HG03520 (cell line): ENCODE results near the gene TBC1D20.
"Not testable (repeated sequence)": the region's sequence is repeated elsewhere in the genome, so short reads cannot be mapped to it uniquely, and the experiment has no call there.

Experiments
- ATAC-seq: cut with Tn5 transposase; IDR thresholded peaks from one replicate; pipeline ENCODE4 v1.9.1; 2021; ENCODE audit warnings: mild to moderate bottlenecking, moderate library complexity; ENCODE audit not compliant: unreplicated experiment

Gene TBC1D20

GRCh38 chr20:476561-477249 lies 14.4 kb upstream of the TBC1D20 start:
- ATAC-seq = not testable (repeated sequence)

GRCh38 chr20:475463-476357 lies 13.4 kb upstream of the TBC1D20 start:
- no peak for ATAC-seq

GRCh38 chr20:474581-474980 lies 12.2 kb upstream of the TBC1D20 start:
- no peak for ATAC-seq

- ATAC-seq = no peak
These were observed 10.6 kb upstream of the TBC1D20 start for GRCh38 chr20:472889-473292.

GRCh38 chr20:472137-472846 lies 10.0 kb upstream of the TBC1D20 start:
- ATAC-seq = no peak

DNA sequence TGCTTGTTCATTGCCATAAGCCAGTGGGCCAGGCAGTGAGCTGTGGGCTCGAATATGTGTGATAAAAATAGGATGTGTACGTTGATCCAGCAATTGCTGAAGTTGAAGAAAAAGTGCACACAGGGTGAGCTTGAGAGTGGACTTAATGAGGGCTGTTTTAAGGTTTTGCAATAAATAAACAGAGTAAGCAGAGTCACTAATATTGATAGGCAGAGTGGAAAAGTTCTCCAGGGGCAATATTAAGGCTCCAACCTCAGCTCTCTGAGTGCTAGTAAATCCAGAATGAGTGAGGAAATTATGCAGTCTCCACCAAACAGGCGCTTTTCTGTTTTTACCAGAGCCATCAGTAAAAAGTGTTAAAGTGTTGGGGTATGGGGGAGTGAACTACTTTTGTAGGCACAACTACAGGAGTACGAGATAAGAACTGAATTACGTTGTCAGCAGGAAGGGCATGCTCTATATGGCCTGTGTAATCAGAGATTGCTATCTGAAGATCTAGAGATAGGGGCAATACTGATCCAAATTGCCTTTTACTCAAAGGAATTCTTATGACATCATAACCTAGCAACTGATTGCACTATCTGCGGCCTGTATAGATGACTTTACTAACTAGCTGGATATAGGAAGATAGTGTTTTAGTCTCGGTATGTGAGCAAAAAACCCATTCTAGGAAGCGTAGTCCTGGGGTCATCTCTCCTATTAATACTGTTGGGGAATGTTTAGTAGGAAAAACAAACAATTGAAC lies 7.6 kb upstream of the TBC1D20 start:
- no peak for ATAC-seq

DNA sequence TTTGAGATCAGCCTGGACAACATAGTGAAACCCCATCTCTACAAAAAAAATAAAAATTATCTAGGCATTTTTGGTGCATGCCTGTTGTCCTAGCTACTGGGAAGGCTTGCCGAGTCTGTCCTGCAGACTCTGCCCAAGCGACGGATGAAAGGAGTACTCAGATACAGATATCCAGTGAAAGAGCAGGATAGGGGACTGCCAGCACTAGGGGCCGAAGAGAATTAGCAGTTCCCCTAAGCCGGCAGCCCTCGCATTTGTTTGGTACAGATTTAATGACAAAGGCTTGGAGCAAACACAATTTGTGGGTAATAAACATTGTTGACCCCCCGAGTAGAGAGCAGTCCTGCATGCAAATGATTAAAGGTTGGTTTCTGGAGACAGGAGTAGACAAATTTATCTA lies 5.4 kb upstream of the TBC1D20 start:
- no peak for ATAC-seq

DNA sequence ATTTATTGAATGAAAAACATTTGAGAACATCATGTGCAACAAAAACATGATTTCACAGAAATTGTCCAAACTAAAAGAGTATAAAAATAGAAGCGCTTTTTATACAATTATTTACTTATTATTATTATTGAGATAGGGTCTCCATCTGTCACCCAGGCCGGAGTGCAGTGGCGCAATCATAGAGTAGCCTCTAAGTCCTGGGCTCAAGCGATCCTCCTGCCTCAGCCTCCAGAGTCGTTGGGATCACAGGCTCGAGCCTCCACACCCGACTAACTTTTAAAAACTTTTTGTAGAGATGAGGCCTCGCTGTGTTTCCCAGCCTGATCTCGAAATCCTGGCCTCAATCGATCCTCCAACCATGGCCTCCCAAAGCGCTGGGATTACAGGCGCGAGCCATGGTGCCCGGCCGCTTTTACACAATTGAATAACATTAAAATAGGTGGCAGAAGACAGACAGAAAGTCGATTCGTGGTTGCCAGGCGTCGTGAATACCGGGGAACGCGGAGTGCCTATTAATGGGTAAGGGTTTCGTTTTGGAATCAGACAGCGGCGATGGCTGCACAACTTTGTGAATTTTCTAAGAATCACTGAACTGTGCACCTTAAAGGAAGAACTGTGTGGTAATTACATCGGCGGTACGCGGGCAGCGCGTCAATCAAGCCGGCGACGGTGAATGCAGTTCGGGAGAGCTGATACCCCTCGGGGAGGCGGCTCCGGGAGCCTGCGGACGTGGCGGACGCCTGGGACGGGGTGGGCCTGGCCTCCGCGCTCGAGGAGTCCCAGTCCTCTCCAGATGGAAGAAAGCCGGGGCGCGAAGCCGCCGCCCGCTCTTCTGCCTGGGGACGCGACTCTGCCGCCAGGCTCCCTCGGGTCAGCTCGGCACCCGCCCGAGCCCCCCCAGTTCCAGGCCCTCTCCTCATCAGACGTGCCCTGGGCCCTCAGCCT lies 807 bp downstream of the TBC1D20 start:
- peak; percentile 31 for ATAC-seq

GRCh38 chr20:460707-461106 lies 1.6 kb downstream of the TBC1D20 start:
- ATAC-seq = no peak

GRCh38 chr20:460180-460579 lies 2.2 kb downstream of the TBC1D20 start:
- ATAC-seq = no peak

- ATAC-seq = no peak
These were observed 3.6 kb downstream of the TBC1D20 start for GRCh38 chr20:458776-459175.

- no peak for ATAC-seq
These were observed 7.4 kb downstream of the TBC1D20 start for GRCh38 chr20:454951-455350.

- not testable (repeated sequence) for ATAC-seq
These were observed 10.3 kb downstream of the TBC1D20 start for GRCh38 chr20:452021-452420.

GRCh38 chr20:445514-446336 lies 16.6 kb downstream of the TBC1D20 start:
- ATAC-seq = no peak

DNA sequence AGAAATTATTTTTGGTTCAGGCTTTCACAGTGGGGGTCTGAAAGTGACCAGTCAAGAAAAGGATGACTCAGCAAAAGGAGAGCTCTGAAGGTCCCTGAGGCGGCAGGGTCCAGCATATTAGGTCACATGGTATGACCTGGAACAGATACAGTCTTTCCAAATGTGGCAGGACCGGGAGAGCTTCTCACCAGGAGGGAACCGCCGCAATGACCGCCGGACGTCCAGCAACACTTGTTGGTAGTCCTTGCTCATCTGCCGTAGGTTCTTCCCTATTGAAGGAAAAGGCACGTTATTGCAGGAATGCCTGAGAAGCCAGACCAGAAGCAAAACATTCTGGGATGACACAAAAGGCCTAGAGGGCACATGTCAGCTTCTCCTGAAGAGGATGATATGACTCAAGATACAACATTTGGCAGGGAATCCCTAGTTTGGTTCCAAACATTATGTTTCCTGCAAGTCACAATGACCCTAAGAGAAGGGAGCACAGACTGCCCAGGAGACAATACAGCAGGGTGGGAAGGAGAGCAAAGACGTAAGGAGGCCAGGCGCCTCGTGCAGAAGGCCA lies 17.4 kb downstream of the TBC1D20 start:
- ATAC-seq = no peak

DNA sequence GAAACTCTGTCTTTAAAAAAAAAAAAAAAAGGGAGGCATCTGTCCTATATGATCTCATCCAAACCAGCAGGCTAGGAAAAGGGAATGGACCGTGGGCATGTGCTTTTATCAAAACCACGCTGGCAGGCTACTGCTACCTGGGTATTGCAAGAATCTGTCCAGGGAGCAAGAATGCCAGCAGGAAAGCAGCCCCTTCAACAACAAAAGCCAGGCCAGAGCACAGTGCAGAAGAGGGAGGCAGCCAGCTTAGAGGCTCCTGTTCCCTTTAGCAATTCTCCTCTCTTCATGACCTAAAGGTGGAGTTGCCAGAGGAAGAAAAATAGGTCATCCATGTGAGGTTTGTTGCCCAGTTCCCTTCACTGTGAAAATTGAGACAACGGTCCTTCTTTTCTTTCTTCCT lies 18.2 kb downstream of the TBC1D20 start:
- ATAC-seq = no peak

GRCh38 chr20:443223-443775 lies 19.0 kb downstream of the TBC1D20 start:
- no peak for ATAC-seq

- no peak for ATAC-seq
These were observed 21.7 kb downstream of the TBC1D20 start for GRCh38 chr20:440636-441035.
